Activated CD4-positive, alpha-beta T cell treated with anti-CD3 and anti-CD28 coated beads for 4 hours (primary cell): ENCODE measurements around the gene RGS6.

Experiments used
- DNase-seq, 2 donors: peaks; one replicate each; pipeline ENCODE4 v3.0.0-alpha.2; 2020

RGS6 gene

GRCh38 chr14:72172049-72172448 is 239.8 kb downstream of the RGS6 start:
- no peak for DNase-seq

- no peak for DNase-seq
Measured at GRCh38 chr14:72172597-72172996, 240.4 kb downstream of the RGS6 start.

- no peak for DNase-seq
Measured at GRCh38 chr14:72173038-72173720, 240.9 kb downstream of the RGS6 start.

- no peak for DNase-seq
Measured at GRCh38 chr14:72177251-72177650, 245.0 kb downstream of the RGS6 start.

- no peak for DNase-seq
Measured at GRCh38 chr14:72178517-72178916, 246.3 kb downstream of the RGS6 start.

- DNase-seq = no peak
Measured at GRCh38 chr14:72182708-72183432, 250.6 kb downstream of the RGS6 start.

- DNase-seq = no peak
Measured at GRCh38 chr14:72183631-72184030, 251.4 kb downstream of the RGS6 start.

- no peak for DNase-seq
Measured at GRCh38 chr14:72186523-72186922, 254.3 kb downstream of the RGS6 start.

- no peak for DNase-seq
Measured at GRCh38 chr14:72196237-72197015, 264.2 kb downstream of the RGS6 start.

- DNase-seq = no peak
Measured at GRCh38 chr14:72201645-72202044, 269.4 kb downstream of the RGS6 start.

- DNase-seq = no peak
Measured at GRCh38 chr14:72213424-72213823, 281.2 kb downstream of the RGS6 start.

GRCh38 chr14:72215080-72215479 is 282.9 kb downstream of the RGS6 start:
- no peak for DNase-seq

- no peak for DNase-seq
Measured at GRCh38 chr14:72217135-72217534, 284.9 kb downstream of the RGS6 start.

- DNase-seq = no peak
Measured at GRCh38 chr14:72222046-72222445, 289.8 kb downstream of the RGS6 start.

- DNase-seq = no peak
Measured at GRCh38 chr14:72236629-72237028, 304.4 kb downstream of the RGS6 start.

- DNase-seq = no peak
Measured at GRCh38 chr14:72237722-72238666, 305.8 kb downstream of the RGS6 start.

- no peak for DNase-seq
Measured at GRCh38 chr14:72243309-72244293, 311.4 kb downstream of the RGS6 start.

GRCh38 chr14:72247896-72248465 is 315.8 kb downstream of the RGS6 start:
- no peak for DNase-seq

GRCh38 chr14:72253503-72253902 is 321.3 kb downstream of the RGS6 start:
- DNase-seq = no peak

- DNase-seq = no peak
Measured at GRCh38 chr14:72254202-72254936, 322.1 kb downstream of the RGS6 start.
